Activated CD4-positive, alpha-beta T cell treated with anti-CD3 and anti-CD28 coated beads, Interleukin-2, Interleukin-6, amounts not matched to agents 100 ng/mL and 50 ng/mL, durations not matched to agents 16 hours and 8 hours (primary cell): ENCODE results near the gene SLC29A3.
"Not testable (repeated sequence)": the region's sequence is repeated elsewhere in the genome, so short reads cannot be mapped to it uniquely, and the experiment has no call there.

Experiments used
- DNase-seq: peaks from one replicate; pipeline ENCODE4 v3.0.0-alpha.2; 2020

The SLC29A3 gene

DNA sequence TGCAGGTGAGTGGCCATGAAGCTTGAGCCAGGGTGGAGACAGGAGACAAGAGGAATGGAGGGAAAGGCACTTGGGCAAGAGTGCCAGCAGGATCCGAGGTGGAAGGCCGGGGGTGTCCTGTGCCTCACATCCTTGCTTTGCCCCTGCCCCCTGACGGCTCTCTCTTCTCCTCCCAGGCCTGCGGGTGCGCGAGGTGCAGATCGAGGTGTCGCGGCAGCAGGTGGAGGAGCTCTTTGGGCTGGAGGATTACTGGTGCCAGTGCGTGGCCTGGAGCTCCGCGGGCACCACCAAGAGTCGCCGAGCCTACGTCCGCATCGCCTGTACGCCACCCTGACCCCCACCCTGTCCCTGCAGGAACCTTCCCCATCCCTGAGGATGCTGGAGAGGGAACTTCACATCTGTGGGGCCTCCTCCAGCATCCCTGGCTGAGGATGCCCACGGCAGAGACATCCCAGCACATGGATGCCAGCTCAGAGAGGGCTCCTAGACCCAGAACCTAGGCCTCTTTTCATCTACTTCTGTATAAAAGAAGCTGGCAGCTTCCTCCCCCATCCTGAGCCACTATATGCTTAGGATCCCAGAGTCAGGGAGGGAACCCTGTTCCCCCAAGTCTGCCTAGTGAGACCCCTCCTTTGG lies 34.4 kb upstream of the SLC29A3 start:
- no peak for DNase-seq

- peak; percentile 33 for DNase-seq
Measured at GRCh38 chr10:71285180-71285545, 33.9 kb upstream of the SLC29A3 start.

DNA sequence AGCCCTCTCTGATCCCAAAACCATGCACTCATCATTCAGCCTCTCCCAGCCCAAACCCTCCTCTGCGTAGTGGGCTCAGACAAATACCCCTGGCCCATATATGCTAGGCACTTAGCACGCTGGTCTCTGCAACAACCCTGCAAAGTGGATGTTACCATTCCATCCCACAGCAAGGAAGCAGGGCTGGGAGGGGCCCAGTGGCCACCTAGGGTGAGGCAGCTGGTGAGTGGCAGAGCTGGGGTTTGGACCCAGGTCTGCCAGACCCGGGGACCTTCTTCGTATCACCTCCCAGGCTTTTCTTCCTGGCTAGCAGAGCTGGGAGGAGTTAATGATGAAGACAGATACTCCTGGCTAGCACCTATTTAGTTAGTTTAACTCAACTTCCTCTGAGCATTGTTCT lies 33.1 kb upstream of the SLC29A3 start:
- DNase-seq: no peak

DNA sequence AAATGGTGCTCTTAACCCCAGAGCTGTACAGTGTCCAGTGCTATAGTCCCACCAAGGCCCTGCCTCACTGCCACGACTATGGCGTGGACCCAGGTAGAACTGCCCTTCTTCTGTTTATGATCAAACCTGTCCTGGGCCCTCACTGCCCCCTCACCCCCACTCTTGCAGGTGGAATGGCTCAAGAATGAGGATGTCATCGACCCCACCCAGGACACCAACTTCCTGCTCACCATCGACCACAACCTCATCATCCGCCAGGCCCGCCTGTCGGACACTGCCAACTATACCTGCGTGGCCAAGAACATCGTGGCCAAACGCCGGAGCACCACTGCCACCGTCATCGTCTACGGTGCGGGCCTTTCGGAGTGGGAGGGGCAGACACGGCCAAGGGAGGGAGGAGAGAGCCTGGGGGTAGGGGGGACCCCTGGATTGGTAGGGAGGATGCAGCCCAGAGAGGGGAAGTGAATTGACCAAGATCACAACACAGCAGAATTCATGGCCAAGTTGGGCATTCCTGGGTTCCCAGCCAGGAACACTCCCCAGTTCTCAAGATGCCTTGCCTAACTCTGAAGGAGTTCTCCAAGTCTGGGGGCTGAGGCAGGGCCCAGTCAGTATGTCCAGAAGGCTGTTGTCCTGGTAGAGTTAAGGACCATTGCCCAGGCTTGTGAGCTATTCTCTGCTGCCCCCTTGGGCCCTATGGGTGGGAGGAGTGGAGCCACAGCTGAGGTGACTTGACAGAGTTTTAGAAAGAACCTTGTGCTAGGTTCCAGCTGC lies 32.4 kb upstream of the SLC29A3 start:
- no peak for DNase-seq

GRCh38 chr10:71287456-71287855 lies 31.6 kb upstream of the SLC29A3 start:
- no peak for DNase-seq

DNA sequence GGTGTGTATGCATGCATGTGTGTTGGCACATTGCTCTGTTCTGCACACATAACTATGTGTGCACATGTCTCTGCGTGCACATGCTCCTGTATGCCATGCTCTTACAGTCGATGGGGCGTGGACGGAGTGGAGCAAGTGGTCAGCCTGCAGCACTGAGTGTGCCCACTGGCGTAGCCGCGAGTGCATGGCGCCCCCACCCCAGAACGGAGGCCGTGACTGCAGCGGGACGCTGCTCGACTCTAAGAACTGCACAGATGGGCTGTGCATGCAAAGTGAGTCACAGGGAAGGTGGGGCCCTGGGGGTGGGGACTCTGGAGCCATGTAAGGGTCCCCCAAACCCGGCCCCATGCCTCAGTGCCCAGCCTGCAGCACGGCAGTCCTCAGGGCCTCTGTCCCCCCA lies 30.6 kb upstream of the SLC29A3 start:
- DNase-seq: no peak

GRCh38 chr10:71289421-71290130 lies 29.5 kb upstream of the SLC29A3 start:
- DNase-seq: no peak

GRCh38 chr10:71290331-71290730 lies 28.7 kb upstream of the SLC29A3 start:
- DNase-seq: no peak

DNA sequence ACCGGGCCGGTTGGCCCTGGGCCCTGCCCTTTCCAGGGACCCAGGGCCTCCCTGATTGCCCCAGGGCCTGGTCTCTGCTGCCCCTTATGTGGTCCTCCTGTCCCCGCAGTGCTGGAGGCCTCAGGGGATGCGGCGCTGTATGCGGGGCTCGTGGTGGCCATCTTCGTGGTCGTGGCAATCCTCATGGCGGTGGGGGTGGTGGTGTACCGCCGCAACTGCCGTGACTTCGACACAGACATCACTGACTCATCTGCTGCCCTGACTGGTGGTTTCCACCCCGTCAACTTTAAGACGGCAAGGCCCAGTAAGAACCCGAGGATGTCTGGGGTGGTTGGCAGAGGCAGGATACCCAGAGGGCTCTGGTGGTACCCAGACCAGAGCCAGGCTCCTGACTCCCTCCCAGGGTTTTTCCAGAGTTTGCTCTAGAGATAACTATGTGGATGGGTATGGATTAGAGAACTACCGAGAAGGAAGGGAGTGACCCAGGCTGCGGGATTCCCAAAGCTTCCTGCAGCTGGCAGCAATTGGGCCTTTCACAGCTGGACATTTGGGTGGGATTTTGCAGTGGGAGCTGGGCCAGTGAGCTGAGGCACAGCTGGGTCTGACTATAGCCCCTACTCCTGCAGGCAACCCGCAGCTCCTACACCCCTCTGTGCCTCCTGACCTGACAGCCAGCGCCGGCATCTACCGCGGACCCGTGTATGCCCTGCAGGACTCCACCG lies 28.1 kb upstream of the SLC29A3 start:
- no peak for DNase-seq

GRCh38 chr10:71291528-71291900 lies 27.5 kb upstream of the SLC29A3 start:
- DNase-seq: no peak

DNA sequence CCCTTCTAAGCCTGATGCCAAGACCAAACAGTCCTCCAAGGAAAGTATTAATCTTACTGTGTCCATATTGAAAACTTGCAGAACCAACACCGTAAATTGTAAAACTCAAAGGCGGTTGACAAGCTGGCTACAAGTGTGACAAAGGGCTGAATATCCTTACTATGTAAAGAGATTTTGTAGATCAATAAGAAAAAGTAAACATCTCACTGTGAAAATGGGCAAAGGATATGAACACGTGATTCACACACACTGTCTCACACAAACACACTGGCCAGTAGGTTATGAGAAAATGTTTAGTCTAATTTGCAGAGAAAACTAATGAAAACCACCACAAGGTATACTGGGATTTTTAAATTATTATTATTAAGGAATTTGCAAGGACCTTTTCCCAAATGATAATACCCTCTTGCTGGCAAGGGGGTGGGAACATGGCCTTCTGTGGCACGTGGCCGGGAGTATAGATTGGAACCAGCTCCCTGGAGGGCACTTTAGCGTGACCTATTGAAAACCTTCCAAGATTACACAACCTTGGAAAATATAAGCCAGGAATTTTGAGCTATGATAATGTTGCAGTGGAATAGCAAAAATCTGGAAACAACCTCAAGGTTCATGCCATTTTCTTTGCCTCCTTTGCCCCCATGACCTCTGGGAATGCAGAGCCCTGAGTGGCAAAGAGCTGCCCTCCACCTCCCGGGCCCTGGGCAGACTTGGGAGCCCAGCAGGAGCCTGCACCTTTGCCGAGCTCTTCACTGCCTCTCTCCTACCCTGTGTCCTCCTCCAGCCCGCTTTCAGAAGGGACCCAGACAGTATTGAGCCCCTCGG lies 26.2 kb upstream of the SLC29A3 start:
- no peak for DNase-seq

DNA sequence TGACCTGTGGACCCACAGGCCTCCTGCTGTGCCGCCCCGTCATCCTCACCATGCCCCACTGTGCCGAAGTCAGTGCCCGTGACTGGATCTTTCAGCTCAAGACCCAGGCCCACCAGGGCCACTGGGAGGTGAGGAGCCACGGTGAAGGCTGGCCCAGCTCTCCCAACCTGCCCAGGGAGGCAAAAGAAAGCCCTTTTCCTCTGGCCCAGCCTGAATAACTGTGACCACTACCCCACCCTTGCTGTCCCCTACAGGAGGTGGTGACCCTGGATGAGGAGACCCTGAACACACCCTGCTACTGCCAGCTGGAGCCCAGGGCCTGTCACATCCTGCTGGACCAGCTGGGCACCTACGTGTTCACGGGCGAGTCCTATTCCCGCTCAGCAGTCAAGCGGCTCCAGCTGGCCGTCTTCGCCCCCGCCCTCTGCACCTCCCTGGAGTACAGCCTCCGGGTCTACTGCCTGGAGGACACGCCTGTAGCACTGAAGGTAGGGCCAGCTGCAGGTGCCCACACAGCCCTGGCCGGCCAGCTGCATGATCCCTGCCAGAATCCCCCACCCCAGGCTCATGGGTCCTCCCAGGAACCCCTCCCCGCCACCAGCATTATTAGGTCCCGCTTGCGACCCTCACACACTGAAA lies 25.5 kb upstream of the SLC29A3 start:
- DNase-seq: no peak

DNA sequence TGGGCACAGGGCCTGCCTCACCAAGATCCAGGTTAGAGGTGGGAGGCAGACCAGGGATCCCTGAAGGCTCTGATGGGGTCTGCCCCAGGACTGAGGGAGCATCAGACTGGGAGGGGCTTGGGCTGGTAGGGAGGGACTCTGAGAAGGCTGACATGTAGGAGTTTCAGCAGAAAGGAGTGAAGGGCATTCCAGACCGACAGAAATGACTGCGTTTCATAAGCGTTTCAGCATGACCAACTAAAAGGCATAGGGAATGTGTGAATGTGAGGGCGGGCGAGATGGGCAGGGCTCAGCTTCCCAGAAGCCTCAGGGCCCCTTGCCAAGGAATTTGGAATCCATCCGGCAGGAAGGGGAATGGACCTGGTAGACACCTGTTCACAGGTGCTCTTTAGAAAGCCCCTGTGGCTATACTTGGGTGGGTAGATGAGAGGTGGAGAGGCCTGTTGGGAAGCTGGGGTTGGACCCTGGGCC lies 24.9 kb upstream of the SLC29A3 start:
- DNase-seq: no peak

- DNase-seq: no peak
Measured at GRCh38 chr10:71294856-71295255, 24.2 kb upstream of the SLC29A3 start.

DNA sequence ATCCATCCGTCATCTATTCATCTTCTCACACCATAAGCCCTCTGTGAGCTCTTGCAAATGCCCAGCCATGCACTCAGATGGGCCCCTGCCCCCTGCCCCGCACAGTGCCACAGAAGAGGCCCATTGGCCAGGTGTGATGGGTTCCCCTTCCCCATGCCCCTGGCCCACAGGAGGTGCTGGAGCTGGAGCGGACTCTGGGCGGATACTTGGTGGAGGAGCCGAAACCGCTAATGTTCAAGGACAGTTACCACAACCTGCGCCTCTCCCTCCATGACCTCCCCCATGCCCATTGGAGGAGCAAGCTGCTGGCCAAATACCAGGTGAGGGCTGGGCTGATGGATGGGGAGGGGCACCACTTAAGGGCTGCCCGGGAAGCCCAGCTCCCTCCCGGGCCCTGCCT lies 23.4 kb upstream of the SLC29A3 start:
- no peak for DNase-seq

GRCh38 chr10:71296086-71296485 lies 23.0 kb upstream of the SLC29A3 start:
- DNase-seq: no peak

- DNase-seq: not testable (repeated sequence)
Measured at GRCh38 chr10:71296811-71297210, 22.2 kb upstream of the SLC29A3 start.

DNA sequence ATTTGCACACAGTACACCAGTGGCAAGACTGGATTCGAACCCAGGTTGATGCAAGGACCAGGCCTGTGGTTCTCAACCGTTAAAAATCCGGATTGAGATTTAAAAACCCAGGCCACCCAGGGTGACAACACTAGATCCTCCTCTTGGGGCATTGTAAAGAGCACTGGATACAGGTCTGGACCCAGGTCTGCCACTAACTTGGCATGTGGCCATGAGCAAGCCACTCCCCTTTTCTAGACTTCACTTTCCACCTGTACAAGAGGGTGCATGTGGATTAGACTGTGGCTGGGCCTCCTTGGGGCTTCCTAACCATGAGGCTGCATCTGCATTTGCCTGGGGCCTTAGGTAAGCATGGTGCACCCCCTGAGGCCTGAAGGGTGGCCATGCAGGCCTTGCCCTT lies 21.7 kb upstream of the SLC29A3 start:
- DNase-seq: no peak

- DNase-seq: no peak
Measured at GRCh38 chr10:71299071-71299785, 19.8 kb upstream of the SLC29A3 start.

DNA sequence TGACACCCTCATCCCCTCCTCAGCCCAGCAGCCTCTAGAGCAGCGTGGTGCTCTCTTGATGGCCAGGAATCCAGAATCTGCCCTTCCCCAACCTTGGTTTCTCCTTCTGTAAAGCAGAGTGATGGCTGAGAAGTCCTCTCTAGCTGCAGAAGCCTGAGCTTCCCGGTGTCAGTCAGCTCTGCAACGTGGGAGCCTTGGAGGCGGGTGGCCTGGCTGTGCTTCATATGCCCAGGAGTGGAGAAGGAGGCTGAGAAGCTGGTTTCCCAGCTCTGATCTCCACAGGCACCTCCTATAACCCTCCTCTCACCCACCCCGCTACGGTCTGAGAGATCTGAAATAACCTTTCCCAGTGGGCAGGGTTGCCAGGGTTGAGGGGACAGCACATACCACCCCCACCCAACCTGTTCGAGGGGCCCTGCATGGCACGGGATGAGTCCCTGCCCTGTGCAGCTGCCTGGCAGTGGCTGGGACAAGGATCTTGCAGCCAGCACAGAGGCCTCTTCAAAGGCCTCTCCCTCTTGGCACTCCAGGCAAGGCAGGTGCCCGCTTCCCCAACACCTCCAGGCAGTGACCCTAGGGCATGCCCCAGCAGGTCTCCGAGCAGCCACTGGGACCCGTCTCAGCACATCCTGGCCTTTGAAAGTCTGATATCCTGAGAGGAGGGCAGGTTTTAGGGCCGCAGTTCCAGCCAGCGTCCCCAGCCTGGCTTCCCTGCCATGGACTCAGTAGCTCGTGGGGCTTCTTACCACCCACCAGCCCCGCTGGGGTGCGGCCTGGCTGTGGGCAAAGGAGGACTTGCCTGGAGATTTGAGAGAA lies 18.3 kb upstream of the SLC29A3 start:
- DNase-seq: no peak
